ENCODE measurements around the gene ATRIP.

ATRIP gene

DNA sequence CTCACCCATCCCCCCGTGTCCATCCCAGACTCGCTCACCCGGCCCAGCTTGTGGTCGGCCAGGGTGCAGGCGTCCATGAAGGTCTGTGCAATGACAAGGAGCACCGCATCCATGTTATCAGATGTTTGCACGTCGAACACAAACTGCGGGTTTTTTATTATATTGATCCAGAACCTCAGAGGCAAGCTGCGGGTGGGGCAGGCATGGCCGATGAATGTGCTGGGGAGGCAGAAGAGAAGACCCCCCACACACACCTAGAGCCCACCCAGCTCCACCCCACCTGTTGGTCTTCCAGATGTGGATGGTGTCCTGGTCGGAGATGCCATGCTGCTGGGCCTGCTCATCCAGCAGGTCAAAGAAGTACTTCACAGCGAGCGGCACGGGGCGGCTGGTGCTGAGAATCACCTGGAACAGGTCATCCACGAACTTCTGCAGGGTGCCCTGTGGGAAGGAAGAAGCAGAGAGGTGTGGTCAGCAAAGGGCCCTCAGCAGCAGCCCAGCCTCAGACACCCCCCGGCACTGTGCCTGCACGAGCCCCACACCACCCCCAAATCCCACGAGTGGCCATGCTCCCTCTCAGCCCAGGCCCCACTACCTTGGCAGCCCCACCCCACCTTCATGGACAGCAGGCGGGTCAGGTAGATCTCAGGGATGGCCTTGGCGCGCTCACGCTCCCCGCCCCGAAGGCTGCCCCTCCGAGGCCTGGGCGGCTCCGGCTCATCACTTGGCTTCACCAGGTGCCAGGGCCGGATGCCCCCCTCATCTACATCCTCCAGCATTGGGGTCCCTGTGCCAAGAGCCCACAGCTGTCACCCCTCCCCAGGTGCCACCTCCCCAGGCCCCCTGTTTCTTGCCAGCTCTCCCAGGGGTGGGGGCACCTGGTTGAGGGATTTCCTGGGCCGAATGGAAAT lies 37.0 kb upstream of the ATRIP start:
- ChIA-PET CTCF (interaction anchor here (1.1 to 5.1 kb wide), 2 partner anchors 9 to 27 kb away, joined by 4 to 28 read pairs; no protein-coding TSS in a partner anchor), POLR2A (no interaction called here)
- no peak for TF ChIP-seq PRDM4 (tag by site-specific recombination; IDR thresholded peaks at IDR 0.05)
- TF ChIP-seq SCRT2 (tag by site-specific recombination; IDR thresholded peaks at IDR 0.05): peak; percentile 57
- no peak overlapping the region for H3K4me3 ChIP-seq (ENCODE audit: low read depth, low read length)
- no peaks in the 10 kb centered on the region for H3K9me3 ChIP-seq (ENCODE audit: control insufficient read depth, insufficient read depth, low read depth, low read length)
- no peaks in the 10 kb centered on the region for H3K4me1 ChIP-seq (ENCODE audit: control insufficient read depth, insufficient read depth, low read length)
- H3K36me3 ChIP-seq (ENCODE audit: control insufficient read depth in 2 of 2, insufficient read depth in 1 of 2, low read length in 2 of 2): peaks cover 0 to 78% of the 10 kb centered on the region in 2 experiments; a peak in 1 of 3 replicates
- H3K27ac ChIP-seq (ENCODE audit: extremely low read depth, low read depth, low read length): no peak overlapping the region

DNA sequence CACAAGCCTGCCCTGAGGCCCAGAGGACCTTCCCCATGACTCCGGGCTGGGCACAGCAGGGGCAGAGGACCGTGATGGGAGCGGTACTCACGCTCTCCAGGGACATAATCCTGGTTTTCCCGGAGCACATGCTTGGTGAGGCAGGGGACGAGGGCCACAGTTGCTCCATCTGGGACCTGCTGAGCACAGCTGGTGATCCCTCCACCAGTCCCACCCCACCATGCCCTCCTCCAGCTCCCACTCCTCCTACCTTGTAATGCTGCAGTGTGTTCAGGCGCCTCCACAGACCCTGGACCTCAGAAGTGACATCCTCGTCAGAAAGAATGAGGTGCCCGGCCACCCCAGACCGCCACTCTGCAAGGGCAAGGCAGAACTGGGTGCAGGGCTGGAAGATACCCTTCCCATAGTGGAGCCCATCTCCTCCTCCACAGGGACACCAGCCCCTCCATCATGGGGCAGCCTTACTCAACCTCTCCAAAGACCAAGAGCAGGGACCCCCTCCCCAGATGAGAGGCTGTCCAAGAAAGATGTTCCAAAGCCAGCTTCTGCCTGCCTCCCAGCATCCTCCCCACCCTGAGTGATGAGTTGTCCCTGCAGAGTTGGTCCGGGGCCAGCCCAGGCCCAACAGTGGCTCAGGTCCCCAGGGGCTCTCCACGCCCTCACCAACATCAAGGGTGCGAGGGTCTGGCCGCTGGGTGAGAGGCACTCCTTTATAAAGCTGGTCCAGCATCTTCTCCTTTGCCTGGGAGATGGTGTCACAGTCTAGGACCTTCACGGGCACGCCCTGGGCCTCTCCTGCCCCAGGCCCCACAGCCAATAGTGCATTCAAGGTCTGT lies 36.1 kb upstream of the ATRIP start:
- Histone ChIP-seq H3K9me3 (ENCODE audit: control insufficient read depth, insufficient read depth, low read depth, low read length) (no peaks in the 10 kb centered on the region), H3K36me3 (ENCODE audit: control insufficient read depth in 2 of 2, insufficient read depth in 1 of 2, low read length in 2 of 2) (peaks cover 0 to 80% of the 10 kb centered on the region in 2 experiments; a peak in 1 of 3 replicates), H3K4me1 (ENCODE audit: control insufficient read depth, insufficient read depth, low read length) (no peaks in the 10 kb centered on the region), H3K4me3 (ENCODE audit: low read depth, low read length) (no peak overlapping the region), H3K27ac (ENCODE audit: extremely low read depth, low read depth, low read length) (no peak overlapping the region)
- ChIA-PET POLR2A (no interaction called here), CTCF (interaction anchor here (5.1 kb wide), 1 partner anchor 26 kb away, joined by 28 read pairs; no protein-coding TSS in a partner anchor)
- TF ChIP-seq ZIC2 (tag by site-specific recombination; IDR thresholded peaks at IDR 0.05) (peak; percentile 50), ZNF274 (IDR thresholded peaks at IDR 0.05; ENCODE audit: low read length) (no peak), ZNF274 (tag by site-specific recombination; IDR thresholded peaks at IDR 0.05; ENCODE audit: borderline replicate concordance) (no peak), ZNF354C (tag by site-specific recombination; IDR thresholded peaks at IDR 0.05; ENCODE audit: borderline replicate concordance, low read depth) (no peak), ZBTB7A (tag by site-specific recombination; IDR thresholded peaks at IDR 0.05; ENCODE audit: low read depth) (no peak), ZNF155 (tag by site-specific recombination; IDR thresholded peaks at IDR 0.05) (no peak), BCL11B (tag by site-specific recombination; IDR thresholded peaks at IDR 0.05; ENCODE audit: low read depth) (no peak), ZNF747 (tag by site-specific recombination; IDR thresholded peaks at IDR 0.05) (no peak)

GRCh38 chr3:48411041-48411588 lies 35.4 kb upstream of the ATRIP start:
- H3K36me3 ChIP-seq (ENCODE audit: control insufficient read depth in 2 of 2, insufficient read depth in 1 of 2, low read length in 2 of 2): peaks cover 0 to 77% of the 10 kb centered on the region in 2 experiments; a peak in 1 of 3 replicates
- CTCF ChIA-PET: interaction anchor here (5.1 kb wide), 1 partner anchor 25 kb away, joined by 28 read pairs; no protein-coding TSS in a partner anchor
- POLR2A ChIA-PET: no interaction called here

More at GRCh38 chr3:48411041-48411588, 35.4 kb upstream of the ATRIP start:
- Histone ChIP-seq H3K9me3 (ENCODE audit: control insufficient read depth, insufficient read depth, low read depth, low read length) (no peaks in the 10 kb centered on the region), H3K4me3 (ENCODE audit: low read depth, low read length) (no peak overlapping the region), H3K27ac (ENCODE audit: extremely low read depth, low read depth, low read length) (no peak overlapping the region), H3K4me1 (ENCODE audit: control insufficient read depth, insufficient read depth, low read length) (no peaks in the 10 kb centered on the region)
- TF ChIP-seq ZNF837 (tag by site-specific recombination; IDR thresholded peaks at IDR 0.05): no peak
- no peak for TF ChIP-seq SCRT2 (tag by site-specific recombination; IDR thresholded peaks at IDR 0.05)
- TF ChIP-seq ZNF514 (tag by site-specific recombination; IDR thresholded peaks at IDR 0.05): no peak
- TF ChIP-seq ZNF24 (tag by site-specific recombination; IDR thresholded peaks at IDR 0.05): no peak
